Measurements from ENCODE around the gene TBC1D8. TPM values are rescaled to one million over a fixed set of nuclear protein-coding genes. Genes with fewer than 3 reads are reported as not detected.

TBC1D8 gene
- total RNA-seq, 4 donors from 2014 or later: 22.2 to 68.0 (median 31.9) TPM

DNA sequence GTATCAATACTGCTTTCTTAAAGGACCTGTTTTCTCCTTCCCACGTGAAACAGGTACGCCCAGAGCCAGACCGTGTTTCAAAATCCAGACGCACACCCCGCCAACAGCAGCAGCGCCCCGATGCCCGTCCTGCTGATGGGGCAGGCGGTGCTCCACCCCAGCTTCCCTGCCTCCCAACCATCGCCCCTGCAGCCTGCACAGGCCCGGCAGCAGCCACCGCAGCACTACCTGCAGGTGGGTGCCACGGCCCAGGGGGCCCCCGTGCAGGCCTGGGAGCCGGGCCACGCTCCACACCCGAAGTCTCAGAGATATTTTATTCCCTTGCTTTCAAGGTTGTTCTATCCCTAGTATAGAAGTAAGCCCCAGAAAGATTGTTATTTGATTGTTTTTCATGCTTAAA, 157.9 kb downstream of the TBC1D8 start:
- ATAC-seq (ENCODE audit: low FRiP score): no peak
- DNase-seq (ENCODE audit: low spot score): no peak
- TF ChIP-seq, protein P1, sequence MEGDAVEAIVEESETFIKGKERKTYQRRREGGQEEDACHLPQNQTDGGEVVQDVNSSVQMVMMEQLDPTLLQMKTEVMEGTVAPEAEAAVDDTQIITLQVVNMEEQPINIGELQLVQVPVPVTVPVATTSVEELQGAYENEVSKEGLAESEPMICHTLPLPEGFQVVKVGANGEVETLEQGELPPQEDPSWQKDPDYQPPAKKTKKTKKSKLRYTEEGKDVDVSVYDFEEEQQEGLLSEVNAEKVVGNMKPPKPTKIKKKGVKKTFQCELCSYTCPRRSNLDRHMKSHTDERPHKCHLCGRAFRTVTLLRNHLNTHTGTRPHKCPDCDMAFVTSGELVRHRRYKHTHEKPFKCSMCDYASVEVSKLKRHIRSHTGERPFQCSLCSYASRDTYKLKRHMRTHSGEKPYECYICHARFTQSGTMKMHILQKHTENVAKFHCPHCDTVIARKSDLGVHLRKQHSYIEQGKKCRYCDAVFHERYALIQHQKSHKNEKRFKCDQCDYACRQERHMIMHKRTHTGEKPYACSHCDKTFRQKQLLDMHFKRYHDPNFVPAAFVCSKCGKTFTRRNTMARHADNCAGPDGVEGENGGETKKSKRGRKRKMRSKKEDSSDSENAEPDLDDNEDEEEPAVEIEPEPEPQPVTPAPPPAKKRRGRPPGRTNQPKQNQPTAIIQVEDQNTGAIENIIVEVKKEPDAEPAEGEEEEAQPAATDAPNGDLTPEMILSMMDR (IDR thresholded peaks at IDR 0.05): no peak

DNA sequence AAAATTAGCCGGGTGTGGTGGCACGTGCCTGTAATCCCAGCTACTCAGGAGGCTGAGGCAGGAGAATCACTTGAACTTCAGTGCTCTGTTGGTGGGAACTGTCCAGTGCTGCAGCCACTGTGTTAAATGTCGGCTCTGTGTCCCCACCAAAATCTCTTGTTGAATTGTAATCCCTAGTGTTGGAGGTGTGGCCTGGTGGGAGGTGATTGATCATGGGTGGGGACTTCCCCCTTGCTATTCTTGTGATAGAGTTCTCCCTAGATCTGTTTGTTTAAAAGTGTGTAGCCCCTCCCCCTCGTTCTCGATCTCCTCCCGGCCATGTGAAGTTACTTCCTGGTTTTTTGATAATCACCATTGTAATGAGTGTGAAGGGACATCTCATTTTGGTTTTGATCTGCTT, 158.9 kb downstream of the TBC1D8 start:
- ATAC-seq (ENCODE audit: low FRiP score) (no peak), DNase-seq (ENCODE audit: low spot score) (no peak)
- TF ChIP-seq, protein P1 (IDR thresholded peaks at IDR 0.05): no peak

DNA sequence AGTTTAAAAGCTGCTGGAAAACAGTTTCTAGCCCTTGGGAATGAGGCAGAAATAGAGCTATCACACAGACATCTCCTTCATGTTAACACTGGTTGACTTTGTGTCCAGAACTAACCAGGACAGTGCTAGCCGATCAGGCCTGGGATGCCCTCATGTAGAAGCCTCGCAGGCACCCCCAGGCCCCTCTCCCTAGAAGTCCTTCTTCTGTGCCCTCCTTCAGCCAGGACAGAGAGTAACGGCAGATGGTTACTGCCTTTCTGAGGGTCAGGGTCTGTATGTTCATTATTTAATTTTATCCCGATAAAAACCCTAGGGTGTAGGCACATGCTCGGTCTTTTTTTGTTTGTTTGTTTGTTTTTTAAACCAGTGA, 159.8 kb downstream of the TBC1D8 start:
- no peak for DNase-seq (ENCODE audit: low spot score)
- no peak for ATAC-seq (ENCODE audit: low FRiP score)
- TF ChIP-seq, protein P1 (IDR thresholded peaks at IDR 0.05): no peak

DNA sequence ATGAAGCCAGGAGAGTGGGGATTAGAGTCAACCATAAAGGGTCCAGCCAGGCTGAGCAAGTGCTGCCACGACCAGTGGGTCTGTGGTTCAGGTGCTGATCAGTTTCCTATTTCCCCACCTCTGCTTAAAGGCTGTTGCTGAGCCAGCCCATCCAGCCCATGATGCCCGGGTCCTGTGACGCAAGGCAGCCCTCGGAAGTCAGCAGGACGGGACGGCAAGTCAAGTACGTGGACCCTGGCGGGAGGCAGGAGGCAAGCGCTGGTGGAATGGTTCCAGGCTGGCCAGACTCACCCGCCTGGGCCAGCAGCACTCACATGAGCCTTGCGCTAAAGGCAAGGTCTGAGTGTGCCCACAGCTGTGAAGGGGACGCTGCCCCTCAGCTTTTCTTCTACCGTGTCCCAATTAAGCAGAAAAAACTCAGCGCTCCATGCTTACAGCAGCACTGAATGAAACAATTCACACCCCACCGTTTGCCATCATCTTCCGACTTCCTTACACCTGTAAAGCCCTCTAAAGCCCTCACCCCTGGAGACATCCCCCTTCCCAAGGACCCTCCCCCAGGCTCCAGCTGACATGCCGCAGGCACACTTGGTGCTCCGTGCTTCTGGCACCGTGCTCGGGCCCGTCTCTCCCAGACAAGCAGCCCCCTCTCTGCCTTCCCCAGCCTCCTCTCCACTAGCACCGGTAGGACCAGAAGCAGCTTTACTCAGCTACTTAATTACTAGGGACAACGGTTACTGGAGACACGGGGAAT, 160.4 kb downstream of the TBC1D8 start:
- ATAC-seq (ENCODE audit: low FRiP score): no peak
- no peak for DNase-seq (ENCODE audit: low spot score)
- TF ChIP-seq, protein P1 (IDR thresholded peaks at IDR 0.05): no peak

DNA sequence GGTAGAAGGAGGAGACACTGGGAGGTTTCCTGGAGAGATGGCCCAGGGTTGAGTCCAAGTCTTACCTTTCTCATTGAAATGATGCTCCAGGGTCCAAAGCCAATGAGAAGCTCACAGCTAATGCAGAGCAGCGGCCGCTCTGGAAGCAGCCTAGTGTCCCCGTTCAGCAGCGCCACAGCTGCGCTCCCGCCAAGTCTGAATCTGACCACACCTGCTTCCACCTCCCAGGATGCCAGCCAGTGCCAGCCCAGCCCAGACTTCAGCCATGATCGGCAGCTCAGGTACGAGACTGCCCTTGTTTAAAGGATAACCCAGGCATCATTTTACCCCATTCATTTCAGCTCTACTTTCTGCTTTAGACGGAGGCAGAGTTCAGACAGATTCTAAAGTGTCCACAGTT, 161.0 kb downstream of the TBC1D8 start:
- DNase-seq (ENCODE audit: low spot score) (no peak), ATAC-seq (ENCODE audit: low FRiP score) (no peak)
- TF ChIP-seq, protein P1 (IDR thresholded peaks at IDR 0.05): no peak

DNA sequence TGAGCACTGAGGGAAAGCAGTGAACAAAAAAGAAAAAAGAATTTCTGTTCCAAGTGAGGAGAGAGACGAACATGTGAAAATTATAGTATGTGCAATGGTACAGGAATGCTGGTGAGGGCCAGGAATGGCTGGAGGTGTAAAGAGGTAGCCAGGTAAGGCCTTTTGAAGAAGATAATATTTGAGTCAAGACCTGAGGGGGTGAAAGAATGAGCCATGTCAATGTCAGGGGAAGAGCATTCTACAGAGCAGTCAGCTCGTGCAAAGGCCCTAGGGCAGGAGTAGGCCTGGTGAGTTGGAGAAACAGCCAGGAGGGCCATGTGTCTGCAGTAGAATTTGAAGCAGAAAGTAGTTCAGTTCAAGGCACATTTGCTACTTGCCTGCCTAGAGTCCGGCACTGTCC, 161.5 kb downstream of the TBC1D8 start:
- TF ChIP-seq, protein P1 (IDR thresholded peaks at IDR 0.05): no peak
- DNase-seq (ENCODE audit: low spot score) (no peak), ATAC-seq (ENCODE audit: low FRiP score) (no peak)
